HEK293 (cell line): Measurements from ENCODE around the gene CHSY1.

Source experiments
- CTCF ChIA-PET: fragments of 350-600 bp; formaldehyde crosslinking; extraction: SDS; loops from one replicate; lab custom pipeline; 2021; ENCODE audit warnings: antibody characterized with exemption; lab: Yijun Ruan, JAX
- POLR2A ChIA-PET: fragments of 300-600 bp; formaldehyde crosslinking; extraction: SDS; loops from one replicate; lab custom pipeline; 2020; ENCODE audit warnings: antibody characterized with exemption, inconsistent platforms; lab: Yijun Ruan, JAX
- H3K27ac ChIP-seq: fragments of 200-500 bp; sonication (Bioruptor generic); 2 replicates; pipeline ENCODE4 v1.5.1; 2014; ENCODE audit warnings: low read depth, low read length, control low read depth, inconsistent platforms; ENCODE audit errors: extremely low read depth
- H3K36me3 ChIP-seq, 2 experiments: fragments of 200-500 bp in 1 of 2; sonication (Bioruptor generic) in 1 of 2; 1 replicate in 1 of 2; 2 replicates in 1 of 2; pipeline ENCODE4 v1.5.1; 2014 to 2017; ENCODE audit warnings: inconsistent platforms in 2 of 2, low read length in 2 of 2; ENCODE audit not compliant: control insufficient read depth in 2 of 2, insufficient read depth in 1 of 2
- H3K4me1 ChIP-seq: fragments of 200-500 bp; sonication (Bioruptor generic); 2 replicates; pipeline ENCODE4 v1.5.1; 2014; ENCODE audit warnings: mild to moderate bottlenecking, low read length, inconsistent platforms; ENCODE audit not compliant: control insufficient read depth, insufficient read depth
- H3K4me3 ChIP-seq: 2 replicates; pipeline ENCODE4 v1.5.1; 2011; ENCODE audit warnings: low read depth, mild to moderate bottlenecking, control low read depth, low read length, moderate library complexity
- H3K9me3 ChIP-seq: fragments of 200-500 bp; sonication (Bioruptor generic); 2 replicates; pipeline ENCODE4 v1.5.1; 2014; ENCODE audit warnings: low read depth, low read length, inconsistent platforms; ENCODE audit not compliant: control insufficient read depth, insufficient read depth
- FEZF1 ChIP-seq: fragments of 450-650 bp; formaldehyde crosslinking; IDR thresholded peaks from 2 replicates; pipeline ENCODE4 v1.5.1; 2016; ENCODE audit warnings: missing biosample characterization, missing genetic modification characterization
- GLIS2 ChIP-seq: fragments of 450-650 bp; formaldehyde crosslinking; IDR thresholded peaks from 2 replicates; pipeline ENCODE4 v1.5.1; 2016; ENCODE audit warnings: missing biosample characterization, missing genetic modification characterization
- MYNN ChIP-seq: fragments of 450-650 bp; formaldehyde crosslinking; IDR thresholded peaks from 2 replicates; pipeline ENCODE4 v1.5.1; 2016; ENCODE audit warnings: missing biosample characterization, missing genetic modification characterization, borderline replicate concordance
- WT1 ChIP-seq: fragments of 450-650 bp; formaldehyde crosslinking; IDR thresholded peaks from 2 replicates; pipeline ENCODE4 v1.5.1; 2016; ENCODE audit warnings: missing biosample characterization, missing genetic modification characterization
- YY2 ChIP-seq: fragments of 450-650 bp; formaldehyde crosslinking; IDR thresholded peaks from 2 replicates; pipeline ENCODE4 v1.5.1; 2016; ENCODE audit warnings: missing biosample characterization, missing genetic modification characterization
- ZBTB1 ChIP-seq: fragments of 450-650 bp; formaldehyde crosslinking; IDR thresholded peaks from 2 replicates; pipeline ENCODE4 v1.5.1; 2016; ENCODE audit warnings: missing biosample characterization, missing genetic modification characterization
- ZBTB26 ChIP-seq: fragments of 450-650 bp; formaldehyde crosslinking; optimal IDR thresholded peaks from 2 replicates; pipeline ENCODE3; 2016; ENCODE audit warnings: missing biosample characterization, mild to moderate bottlenecking, missing genetic modification characterization
- ZBTB7A ChIP-seq: fragments of 450-650 bp; formaldehyde crosslinking; IDR thresholded peaks from 2 replicates; pipeline ENCODE4 v1.5.1; 2016; ENCODE audit warnings: low read depth, missing biosample characterization, missing genetic modification characterization
- ZFP41 ChIP-seq: fragments of 450-650 bp; formaldehyde crosslinking; IDR thresholded peaks from 2 replicates; pipeline ENCODE4 v1.5.1; 2016; ENCODE audit warnings: missing biosample characterization, missing genetic modification characterization, borderline replicate concordance
- ZNF10 ChIP-seq: fragments of 450-650 bp; formaldehyde crosslinking; IDR thresholded peaks from 2 replicates; pipeline ENCODE4 v1.5.1; 2017; ENCODE audit warnings: missing biosample characterization, missing genetic modification characterization
- ZNF175 ChIP-seq: fragments of 450-650 bp; formaldehyde crosslinking; IDR thresholded peaks from 2 replicates; pipeline ENCODE4 v1.5.1; 2016; ENCODE audit warnings: missing biosample characterization, missing genetic modification characterization
- ZNF202 ChIP-seq: fragments of 450-650 bp; formaldehyde crosslinking; IDR thresholded peaks from 2 replicates; pipeline ENCODE4 v1.5.1; 2016; ENCODE audit warnings: missing biosample characterization, missing genetic modification characterization, borderline replicate concordance
- ZNF24 ChIP-seq: fragments of 450-650 bp; formaldehyde crosslinking; IDR thresholded peaks from 2 replicates; pipeline ENCODE4 v1.5.1; 2016; ENCODE audit warnings: missing biosample characterization, missing genetic modification characterization
- ZNF366 ChIP-seq: fragments of 450-650 bp; formaldehyde crosslinking; conservative IDR thresholded peaks from 2 replicates; pipeline ENCODE4 v1.5.1; 2016; ENCODE audit warnings: missing biosample characterization, missing genetic modification characterization
- ZNF423 ChIP-seq: fragments of 450-650 bp; formaldehyde crosslinking; IDR thresholded peaks from 2 replicates; pipeline ENCODE4 v1.5.1; 2016; ENCODE audit warnings: missing biosample characterization, missing genetic modification characterization
- ZNF488 ChIP-seq: fragments of 450-650 bp; formaldehyde crosslinking; IDR thresholded peaks from 2 replicates; pipeline ENCODE4 v1.5.1; 2016; ENCODE audit warnings: missing biosample characterization, missing genetic modification characterization
- ZNF501 ChIP-seq: fragments of 450-650 bp; formaldehyde crosslinking; IDR thresholded peaks from 2 replicates; pipeline ENCODE4 v1.5.1; 2016; ENCODE audit warnings: missing biosample characterization, missing genetic modification characterization
- ZNF560 ChIP-seq: fragments of 450-650 bp; formaldehyde crosslinking; IDR thresholded peaks from 2 replicates; pipeline ENCODE4 v1.5.1; 2017; ENCODE audit warnings: missing biosample characterization, missing genetic modification characterization, borderline replicate concordance
- ZNF561 ChIP-seq: fragments of 450-650 bp; IDR thresholded peaks from 2 replicates; pipeline ENCODE4 v1.5.1; 2018; ENCODE audit warnings: missing biosample characterization, missing genetic modification characterization, borderline replicate concordance
- ZNF623 ChIP-seq: fragments of 450-650 bp; formaldehyde crosslinking; IDR thresholded peaks from 2 replicates; pipeline ENCODE4 v1.5.1; 2016; ENCODE audit warnings: missing biosample characterization, missing genetic modification characterization
- ZNF692 ChIP-seq: fragments of 450-650 bp; formaldehyde crosslinking; IDR thresholded peaks from 2 replicates; pipeline ENCODE4 v1.5.1; 2016; ENCODE audit warnings: missing biosample characterization, missing genetic modification characterization
- ZNF791 ChIP-seq: fragments of 450-650 bp; formaldehyde crosslinking; IDR thresholded peaks from 2 replicates; pipeline ENCODE4 v1.5.1; 2016; ENCODE audit warnings: missing biosample characterization, missing genetic modification characterization
- ZNF837 ChIP-seq: fragments of 450-650 bp; formaldehyde crosslinking; IDR thresholded peaks from 2 replicates; pipeline ENCODE4 v1.5.1; 2016; ENCODE audit warnings: missing biosample characterization, missing genetic modification characterization
- TF ChIP-seq, protein P1 (sequence below): fragments of 450-650 bp; formaldehyde crosslinking; IDR thresholded peaks from 2 replicates; pipeline ENCODE4 v1.5.1; 2016; ENCODE audit warnings: missing biosample characterization, missing genetic modification characterization, low read depth

Gene CHSY1

DNA sequence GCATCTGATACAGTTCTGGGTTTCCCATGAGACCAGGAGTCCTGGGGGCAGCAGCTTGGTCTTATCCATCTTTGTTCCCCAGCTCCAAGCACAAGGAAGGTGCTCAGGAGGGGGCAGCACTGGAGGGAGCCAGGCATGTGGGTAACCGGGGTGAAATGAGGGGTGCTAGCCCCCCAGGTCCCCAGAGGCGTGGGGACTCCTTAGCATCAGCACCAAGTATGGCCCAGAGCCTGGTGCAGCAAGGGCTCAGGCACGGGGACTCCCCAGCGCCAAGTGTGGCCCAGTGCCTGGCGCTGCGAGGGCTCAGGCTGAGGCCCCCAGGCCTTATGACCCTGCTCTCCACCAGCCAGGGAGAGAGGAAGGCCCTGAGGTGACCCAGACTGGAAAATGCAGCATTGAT lies 94.1 kb downstream of the CHSY1 start (continued):
- no peak for TF ChIP-seq ZNF175 (tag by site-specific recombination)
- no peak for TF ChIP-seq ZNF837 (tag by site-specific recombination)
- TF ChIP-seq ZFP41 (tag by site-specific recombination): no peak
- no peak for TF ChIP-seq GLIS2

GRCh38 chr15:101156509-101157159 lies 95.2 kb downstream of the CHSY1 start:
- POLR2A ChIA-PET: no interaction called here
- no peaks in the 10 kb centered on the region for H3K9me3 ChIP-seq
- H3K4me1 ChIP-seq: no peaks in the 10 kb centered on the region
- CTCF ChIA-PET: interaction anchor here (0.6 to 0.7 kb wide), 2 partner anchors 89 to 148 kb away, joined by 3 to 4 read pairs; no protein-coding TSS in a partner anchor
- no peak for TF ChIP-seq ZNF791 (tag by site-specific recombination)
- peak; percentile 10; the same call in 1 of the 2 replicates for TF ChIP-seq WT1
- TF ChIP-seq, protein P1, sequence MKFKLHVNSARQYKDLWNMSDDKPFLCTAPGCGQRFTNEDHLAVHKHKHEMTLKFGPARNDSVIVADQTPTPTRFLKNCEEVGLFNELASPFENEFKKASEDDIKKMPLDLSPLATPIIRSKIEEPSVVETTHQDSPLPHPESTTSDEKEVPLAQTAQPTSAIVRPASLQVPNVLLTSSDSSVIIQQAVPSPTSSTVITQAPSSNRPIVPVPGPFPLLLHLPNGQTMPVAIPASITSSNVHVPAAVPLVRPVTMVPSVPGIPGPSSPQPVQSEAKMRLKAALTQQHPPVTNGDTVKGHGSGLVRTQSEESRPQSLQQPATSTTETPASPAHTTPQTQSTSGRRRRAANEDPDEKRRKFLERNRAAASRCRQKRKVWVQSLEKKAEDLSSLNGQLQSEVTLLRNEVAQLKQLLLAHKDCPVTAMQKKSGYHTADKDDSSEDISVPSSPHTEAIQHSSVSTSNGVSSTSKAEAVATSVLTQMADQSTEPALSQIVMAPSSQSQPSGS: peak; percentile 87
- H3K27ac ChIP-seq: no peak overlapping the region
- no peak overlapping the region for H3K4me3 ChIP-seq
- no peaks in the 10 kb centered on the region for H3K36me3 ChIP-seq

DNA sequence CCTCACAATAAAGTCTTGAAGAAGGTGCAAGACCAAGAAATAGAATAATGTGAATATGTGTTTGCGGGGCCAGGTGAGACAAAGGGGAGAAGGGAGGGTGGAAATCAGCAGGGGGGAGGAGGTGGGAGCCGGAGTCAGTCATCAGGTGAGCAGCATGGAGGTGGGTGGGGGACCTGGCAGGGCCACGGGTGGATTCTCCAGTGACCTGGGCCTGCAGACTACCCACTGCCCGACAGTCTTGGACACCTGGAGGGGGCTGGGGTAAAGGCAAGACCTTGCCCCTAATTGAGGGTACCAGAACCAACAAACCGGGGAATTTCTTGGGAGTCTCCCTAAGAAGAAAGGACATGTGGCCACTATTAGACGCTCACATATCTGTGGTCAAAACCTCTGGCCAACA lies 95.8 kb downstream of the CHSY1 start:
- ChIA-PET POLR2A (no interaction called here), CTCF (interaction anchor here (0.7 kb wide), 1 partner anchor 20 kb away, joined by 4 read pairs; no protein-coding TSS in a partner anchor)
- Histone ChIP-seq H3K36me3 (no peaks in the 10 kb centered on the region), H3K4me1 (no peaks in the 10 kb centered on the region), H3K9me3 (no peaks in the 10 kb centered on the region), H3K27ac (no peak overlapping the region), H3K4me3 (no peak overlapping the region)
- TF ChIP-seq ZBTB7A (tag by site-specific recombination) (no peak), ZBTB1 (tag by site-specific recombination) (no peak), ZNF560 (tag by site-specific recombination) (no peak), ZNF366 (tag by site-specific recombination) (no peak), ZNF202 (no peak), ZBTB26 (no peak), ZNF24 (no peak), FEZF1 (no peak), ZNF10 (no peak), ZNF623 (tag by site-specific recombination) (no peak), ZNF501 (tag by site-specific recombination) (no peak), YY2 (no peak), ZNF175 (tag by site-specific recombination) (no peak), ZNF692 (tag by site-specific recombination) (no peak), ZNF488 (tag by site-specific recombination) (no peak), ZNF423 (no peak), MYNN (tag by site-specific recombination) (no peak), ZNF561 (tag by site-specific recombination) (no peak)
- TF ChIP-seq, all 188 proteins: peak for 0
